ENCODE results near the gene PFDN1. TPM values are rescaled to one million over a fixed set of nuclear protein-coding genes. Genes with fewer than 3 reads are reported as not detected.
A peak's percentile ranks its signal among the peaks of the same experiment; 100 is the strongest.

The PFDN1 gene
- total RNA-seq, 1 donor from 2014 or later, result 42.7 TPM

- no peak for ATAC-seq
- intact Hi-C loops (cut with DNase I), result no loop called here
- DNase-seq (ENCODE audit: low spot score), result no peak
Observed at GRCh38 chr5:140266471-140267200, 36.3 kb downstream of the PFDN1 start.

DNA sequence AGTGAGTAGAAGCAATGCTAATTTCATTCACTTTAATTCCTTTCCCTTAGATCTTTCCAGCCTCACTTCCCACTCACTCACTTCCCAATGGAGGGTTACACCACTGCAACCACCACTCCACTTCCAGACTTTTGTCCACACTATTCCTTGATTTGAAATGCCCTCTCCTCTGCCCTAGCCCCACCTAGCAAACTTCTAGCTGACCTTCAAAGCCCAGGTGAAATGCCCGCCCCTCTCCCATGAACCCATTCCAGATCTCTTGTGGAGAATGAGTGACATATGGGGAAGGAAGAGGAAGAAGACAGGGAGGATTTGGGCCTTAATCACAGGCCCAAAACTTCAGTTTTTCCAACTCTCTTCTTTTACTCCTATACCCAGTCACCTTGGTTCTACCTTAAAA lies 37.1 kb downstream of the PFDN1 start:
- intact Hi-C loops (cut with DNase I), result no loop called here

GRCh38 chr5:140262839-140263238 lies 40.1 kb downstream of the PFDN1 start:
- intact Hi-C loops (cut with DNase I), result no loop called here
- no peak for DNase-seq (ENCODE audit: low spot score)
- no peak for ATAC-seq

More for the DNA sequence above, 37.1 kb downstream of the PFDN1 start:
- no peak for DNase-seq (ENCODE audit: low spot score)
- ATAC-seq, result no peak

- DNase-seq (ENCODE audit: low spot score), result no peak
- ATAC-seq, result no peak
- intact Hi-C loops (cut with DNase I), result no loop called here
Observed at GRCh38 chr5:140262221-140262620, 40.7 kb downstream of the PFDN1 start.

DNA sequence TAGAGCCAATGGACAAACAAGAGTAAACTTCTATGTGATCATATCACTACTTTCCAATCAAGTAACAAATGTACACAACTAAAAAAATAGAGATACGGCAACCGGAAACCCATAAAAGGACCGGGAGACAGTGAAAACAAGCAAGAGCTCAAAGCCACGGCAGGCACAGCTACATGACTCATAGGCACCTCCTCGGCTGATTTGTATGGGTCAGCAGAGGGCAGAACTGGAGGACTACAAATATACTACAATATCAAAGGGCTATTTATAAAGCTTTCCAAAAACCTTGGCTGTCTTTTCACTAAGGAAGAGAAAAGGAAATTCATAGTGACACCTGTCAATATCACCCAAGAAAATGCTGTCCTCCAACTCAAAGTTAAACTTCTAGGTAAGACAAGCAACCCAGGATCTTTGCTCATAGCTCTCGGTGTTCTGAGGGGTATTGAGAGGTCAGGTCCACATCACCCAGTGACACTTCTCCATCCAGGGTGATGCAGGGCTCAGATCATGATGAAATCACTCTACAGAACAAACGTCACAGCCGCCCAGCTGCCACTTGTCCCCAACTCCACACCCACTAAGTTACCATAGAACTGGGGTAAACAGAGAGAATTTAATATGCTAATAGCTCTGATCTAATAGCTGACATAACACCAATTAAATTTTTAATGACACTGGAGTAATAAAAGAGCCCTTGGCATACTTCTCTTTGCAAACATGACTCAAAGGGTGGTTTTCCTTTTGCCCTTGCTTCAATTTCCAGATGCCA lies 41.3 kb downstream of the PFDN1 start:
- intact Hi-C loops (cut with DNase I), result no loop called here
- no peak for DNase-seq (ENCODE audit: low spot score)
- ATAC-seq, result peak; percentile 96

DNA sequence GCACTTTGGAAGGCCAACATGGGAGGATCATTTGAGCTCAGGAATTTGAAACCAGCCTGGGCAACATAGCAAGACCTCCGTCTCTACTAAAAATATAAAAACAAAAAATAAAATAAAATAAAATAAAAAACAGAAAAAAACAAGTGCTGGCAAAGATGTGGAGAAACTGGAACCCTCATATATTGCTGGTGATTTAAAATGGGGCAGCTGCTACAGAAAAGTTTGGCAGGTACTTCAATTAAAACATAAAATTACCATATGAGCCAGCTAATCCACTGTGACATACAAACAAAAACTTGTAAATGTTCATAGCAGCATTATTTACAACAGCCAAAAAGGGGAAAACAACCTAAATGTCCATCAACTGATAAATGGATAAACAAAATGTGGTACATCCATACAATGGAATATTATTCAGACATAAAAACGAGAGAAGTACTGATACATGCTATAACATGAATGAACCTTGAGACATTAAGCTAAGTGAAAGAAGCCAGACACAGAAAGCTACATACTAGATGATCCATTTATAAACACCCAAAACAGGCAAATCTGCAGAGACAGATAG lies 42.7 kb downstream of the PFDN1 start:
- no peak for ATAC-seq
- intact Hi-C loops (cut with DNase I), result no loop called here

DNA sequence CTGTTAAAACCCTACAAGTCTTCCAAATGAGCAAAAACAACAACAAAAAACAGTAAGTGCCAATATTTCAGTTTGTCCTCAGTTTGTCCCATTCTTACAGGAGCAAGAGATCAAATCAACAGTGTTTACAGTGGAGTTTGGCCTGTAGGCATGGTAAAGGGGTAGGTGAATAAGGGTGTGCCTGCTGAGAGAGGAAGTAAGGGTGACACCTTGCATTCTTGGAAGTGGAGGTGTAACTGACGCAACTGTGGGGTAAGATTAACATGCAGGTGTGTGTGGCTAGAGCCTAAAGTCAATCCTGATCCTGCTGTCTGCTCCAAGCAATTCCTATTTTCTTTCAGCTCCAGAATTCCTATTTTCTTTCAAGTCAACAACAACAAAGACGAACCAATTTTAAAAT lies 43.4 kb downstream of the PFDN1 start:
- DNase-seq (ENCODE audit: low spot score) (no peak), ATAC-seq (no peak)
- intact Hi-C loops (cut with DNase I), result no loop called here

More for the DNA sequence above, 42.7 kb downstream of the PFDN1 start:
- DNase-seq (ENCODE audit: low spot score), result no peak

- ATAC-seq, result no peak
- intact Hi-C loops (cut with DNase I), result no loop called here
Observed at GRCh38 chr5:140258873-140259272, 44.0 kb downstream of the PFDN1 start.

DNA sequence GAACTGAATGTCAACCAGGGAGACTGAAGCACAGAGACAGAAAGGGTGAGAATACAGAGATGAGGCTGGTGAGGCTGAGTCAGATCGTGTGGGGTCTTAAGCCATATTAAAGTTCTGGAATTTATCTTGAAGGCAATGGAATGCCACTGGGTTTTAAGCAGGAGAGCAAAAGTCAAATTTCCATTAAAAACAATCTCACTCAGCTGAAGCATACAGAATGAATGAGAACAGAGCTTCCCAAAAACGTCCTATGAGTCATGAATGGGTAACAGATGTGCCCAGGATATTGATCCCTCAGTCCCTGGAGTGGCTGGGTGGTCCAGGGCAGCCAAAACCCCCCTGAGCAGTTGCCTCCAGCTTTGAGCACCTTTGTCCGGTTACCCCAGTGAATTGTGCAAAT lies 44.9 kb downstream of the PFDN1 start:
- ATAC-seq, result no peak
- DNase-seq (ENCODE audit: low spot score), result no peak
- intact Hi-C loops (cut with DNase I), result no loop called here

More at GRCh38 chr5:140258873-140259272, 44.0 kb downstream of the PFDN1 start:
- no peak for DNase-seq (ENCODE audit: low spot score)

DNA sequence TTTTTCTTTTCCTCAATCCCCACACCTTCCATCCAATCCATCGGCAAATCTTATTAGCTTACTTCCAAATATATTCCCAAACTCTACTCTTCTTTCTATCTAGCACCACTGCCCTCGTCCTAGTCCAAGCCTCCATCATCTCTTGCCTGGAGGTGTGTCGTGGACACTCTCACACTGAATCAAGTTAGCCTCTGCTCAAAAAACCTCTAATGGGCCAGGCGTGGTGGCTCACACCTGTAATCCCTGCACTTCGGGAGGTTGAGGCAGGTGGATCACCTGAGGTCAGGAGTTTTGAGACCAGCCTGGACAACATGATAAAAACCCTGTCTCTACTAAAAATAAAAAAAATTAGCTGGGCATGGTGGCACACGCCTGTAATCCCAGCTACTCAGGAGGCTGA lies 46.2 kb downstream of the PFDN1 start:
- DNase-seq (ENCODE audit: low spot score) (no peak), ATAC-seq (no peak)
- intact Hi-C loops (cut with DNase I), result no loop called here

DNA sequence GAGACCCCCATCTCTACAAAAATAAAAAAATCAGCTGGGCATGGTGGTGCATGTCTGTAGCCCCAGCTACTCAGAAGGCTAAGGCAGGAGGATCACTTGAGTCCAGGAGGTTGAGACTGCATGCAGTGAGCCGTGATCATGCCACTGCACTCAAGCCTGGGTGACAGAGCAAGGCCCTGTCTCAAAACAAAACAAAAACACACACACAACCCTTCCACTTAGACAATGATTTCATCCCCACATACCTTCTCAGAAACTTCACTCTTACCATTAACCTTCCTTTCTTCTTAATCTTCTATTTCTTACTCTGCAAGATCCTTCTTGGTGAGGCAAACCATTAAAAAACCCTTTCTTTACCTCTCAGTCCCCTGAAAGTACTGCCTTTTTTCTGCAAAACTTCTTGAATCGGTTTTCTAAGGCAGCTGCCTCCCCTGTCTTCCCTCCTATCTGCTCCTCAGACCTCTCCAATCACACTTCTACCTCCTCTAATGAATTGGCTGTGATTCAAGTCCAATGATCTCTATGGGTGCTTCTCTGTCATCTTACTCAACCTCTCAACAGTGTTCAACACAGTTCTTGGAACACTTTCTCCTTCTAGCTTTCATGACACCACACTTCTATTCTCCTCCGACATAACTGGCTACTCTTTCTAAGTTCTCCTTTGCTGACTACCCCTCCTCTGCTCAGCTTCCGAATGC lies 47.3 kb downstream of the PFDN1 start:
- intact Hi-C loops (cut with DNase I), result no loop called here
- ATAC-seq (no peak), DNase-seq (ENCODE audit: low spot score) (no peak)

- ATAC-seq (peak; percentile 51), DNase-seq (ENCODE audit: low spot score) (no peak)
- intact Hi-C loops (cut with DNase I), result no loop called here
Observed at GRCh38 chr5:140253985-140254384, 48.9 kb downstream of the PFDN1 start.

GRCh38 chr5:140252470-140253126 lies 50.3 kb downstream of the PFDN1 start:
- DNase-seq (ENCODE audit: low spot score) (no peak), ATAC-seq (no peak)
- intact Hi-C loops (cut with DNase I), result no loop called here

- DNase-seq (ENCODE audit: low spot score), result no peak
- ATAC-seq, result no peak
- intact Hi-C loops (cut with DNase I), result no loop called here
Observed at GRCh38 chr5:140251527-140251973, 51.4 kb downstream of the PFDN1 start.

GRCh38 chr5:140250386-140250785 lies 52.5 kb downstream of the PFDN1 start:
- DNase-seq (ENCODE audit: low spot score), result no peak
- intact Hi-C loops (cut with DNase I), result no loop called here
- ATAC-seq, result no peak

DNA sequence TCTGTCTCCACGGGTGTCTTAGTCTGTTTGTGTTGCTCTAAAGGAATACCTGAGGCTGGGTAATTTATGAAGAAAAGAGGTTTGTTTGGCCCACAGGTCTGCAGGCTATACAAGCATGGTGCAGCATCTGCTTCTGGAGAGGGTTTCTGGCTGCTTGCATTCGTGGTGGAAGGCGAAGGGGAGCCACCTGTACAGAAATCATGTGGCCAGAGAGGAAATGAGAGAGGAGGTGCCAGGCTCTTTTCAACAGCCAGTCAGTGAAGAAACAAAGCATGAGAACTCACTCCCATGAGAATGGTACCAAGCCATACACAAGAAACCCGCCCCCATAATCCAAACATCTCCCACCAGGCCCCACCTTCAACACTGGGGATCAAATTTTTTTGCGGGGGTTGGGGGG lies 53.4 kb downstream of the PFDN1 start:
- intact Hi-C loops (cut with DNase I), result no loop called here
- ATAC-seq (no peak), DNase-seq (ENCODE audit: low spot score) (no peak)

GRCh38 chr5:140248414-140248813 lies 54.5 kb downstream of the PFDN1 start:
- intact Hi-C loops (cut with DNase I), result no loop called here
- DNase-seq (ENCODE audit: low spot score) (no peak), ATAC-seq (no peak)

DNA sequence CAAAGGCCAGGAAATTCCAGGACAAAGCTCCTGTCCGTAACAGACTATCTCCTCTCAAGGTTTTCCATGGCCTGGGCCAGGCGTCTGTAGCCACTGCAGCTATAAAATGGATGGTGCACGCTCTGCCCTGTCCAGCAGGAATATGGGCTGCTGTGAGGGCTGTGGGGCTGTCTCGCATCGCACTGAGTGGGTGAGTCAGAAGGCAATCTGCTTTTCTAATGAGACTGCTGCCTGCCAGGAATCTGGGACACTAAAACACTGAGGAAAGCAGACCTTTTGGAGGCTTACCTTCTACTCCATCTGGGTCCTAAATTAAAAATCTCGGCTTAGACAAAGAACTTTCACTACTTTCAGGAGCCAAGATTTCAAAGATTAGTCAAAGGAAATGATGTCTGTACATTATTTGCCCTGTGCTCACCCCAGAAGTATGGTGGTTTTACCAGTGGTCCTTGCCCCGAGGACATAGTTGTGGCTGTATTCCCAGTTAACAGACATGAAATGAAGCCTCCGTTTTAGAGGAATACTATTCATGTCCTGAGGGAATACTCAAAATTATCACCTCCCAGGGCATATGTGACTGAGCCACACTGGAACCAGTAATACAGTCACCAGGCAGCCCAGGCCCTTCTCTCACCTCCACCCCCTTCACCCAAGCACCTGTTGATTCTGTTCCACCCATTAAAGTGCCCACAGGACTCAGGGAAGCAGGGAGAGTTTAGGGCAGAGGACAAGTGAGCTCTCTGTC lies 56.4 kb downstream of the PFDN1 start:
- no peak for DNase-seq (ENCODE audit: low spot score)

More for the DNA sequence above, 56.4 kb downstream of the PFDN1 start:
- ATAC-seq, result peak; percentile 37
- intact Hi-C loops (cut with DNase I), result no loop called here

All from sciatic nerve (tissue), 2 donors.